Stimulated activated effector memory CD8-positive, alpha-beta T cell treated with anti-CD3 and anti-CD28 coated beads, Interleukin-12 subunit alpha, Interleukin-12 subunit beta, amount 100 ng/mL, for 72 hours (primary cell): ENCODE measurements around the gene TMEM134.

Source experiments
- ATAC-seq: fragments of 150-1000 bp; cut with Tn5 transposase; 2 replicates; pipeline ENCODE4 v1.10.0; 2021
- DNase-seq, 2 donors: peaks; one replicate each; pipeline ENCODE4 v3.0.0; 2021 to 2022; ENCODE audit warnings: low spot score in 2 of 2
- H3K27ac Mint-ChIP-seq: one replicate; pipeline ENCODE4 v1.8.0; 2022; ENCODE audit warnings: mild to moderate bottlenecking, mixed read lengths
- H3K36me3 Mint-ChIP-seq: one replicate; pipeline ENCODE4 v1.8.0; 2022; ENCODE audit warnings: mild to moderate bottlenecking, mixed read lengths
- H3K4me1 Mint-ChIP-seq: one replicate; pipeline ENCODE4 v1.8.0; 2022; ENCODE audit warnings: mixed read lengths
- H3K4me3 Mint-ChIP-seq: one replicate; pipeline ENCODE4 v1.8.0; 2022; ENCODE audit warnings: mild to moderate bottlenecking, mixed read lengths
- H3K9me3 Mint-ChIP-seq: one replicate; pipeline ENCODE4 v1.8.0; 2022; ENCODE audit warnings: mixed read lengths

The TMEM134 gene

DNA sequence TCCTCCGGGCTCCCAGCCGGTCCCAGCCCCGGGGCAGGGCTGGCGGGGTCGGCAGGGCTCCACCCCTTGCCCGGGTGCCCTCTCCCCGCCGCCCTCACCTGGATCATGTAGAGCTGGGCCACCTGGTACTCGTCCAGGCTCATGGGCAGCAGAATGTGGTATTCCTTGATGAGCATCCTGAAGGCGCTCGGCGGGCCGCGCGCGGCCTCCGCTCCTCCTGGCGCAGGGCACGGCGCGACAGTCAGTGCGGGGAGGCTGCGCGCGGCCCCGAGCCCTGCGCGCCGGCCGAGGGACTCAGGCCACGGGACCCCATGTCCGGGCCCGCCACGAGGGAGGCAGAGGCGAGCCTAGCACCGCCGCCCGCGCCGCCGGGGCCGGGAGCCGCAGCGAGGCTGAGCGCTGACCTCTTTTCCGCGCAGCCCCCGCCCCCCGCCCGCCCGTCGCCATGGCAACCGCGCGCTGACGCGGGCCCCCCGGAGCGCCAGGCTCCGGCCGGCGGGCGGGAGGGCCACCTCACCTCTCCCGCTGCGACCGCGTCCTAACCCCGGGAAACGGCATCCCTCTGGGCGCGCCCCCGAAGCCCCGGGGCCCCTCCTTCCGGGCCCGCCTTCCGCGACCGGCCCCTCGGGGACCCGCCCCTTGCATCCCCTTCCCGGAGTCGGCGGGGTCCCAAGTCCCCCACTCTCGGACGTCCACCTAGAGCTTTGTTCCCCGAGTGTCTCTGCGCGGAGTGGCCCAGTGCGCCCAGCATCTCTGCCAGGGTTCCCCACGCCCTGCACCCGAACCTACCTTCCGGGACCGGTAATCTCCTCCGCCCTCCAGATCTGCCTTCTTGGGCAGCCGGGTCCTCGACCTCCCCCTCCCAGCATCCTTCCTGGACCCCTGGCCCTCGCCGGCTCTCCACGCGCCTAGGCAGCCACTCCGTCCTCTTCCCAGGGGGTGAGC is 35.2 kb upstream of the TMEM134 start:
- ATAC-seq (no peak), DNase-seq (peak; percentile 37 to 85)
- H3K36me3 Mint-ChIP-seq = peaks cover 90% of the 10 kb centered on the region
- peak overlapping the region; percentile 96 for H3K4me3 Mint-ChIP-seq
- H3K4me1 Mint-ChIP-seq = peaks cover 55% of the 10 kb centered on the region
- H3K27ac Mint-ChIP-seq = peak overlapping the region; percentile 96
- H3K9me3 Mint-ChIP-seq = no peaks in the 10 kb centered on the region

- Mint-ChIP-seq H3K4me3 (peak overlapping the region; percentile 96), H3K9me3 (no peaks in the 10 kb centered on the region)
Observed at GRCh38 chr11:67503119-67504004, 34.3 kb upstream of the TMEM134 start.

GRCh38 chr11:67502328-67502979 is 33.4 kb upstream of the TMEM134 start:
- H3K9me3 Mint-ChIP-seq = no peaks in the 10 kb centered on the region
- H3K4me3 Mint-ChIP-seq = peak overlapping the region; percentile 96
- no peak for ATAC-seq
- peak overlapping the region; percentile 61 for H3K27ac Mint-ChIP-seq
- H3K4me1 Mint-ChIP-seq = peaks cover 48% of the 10 kb centered on the region
- peaks cover 90% of the 10 kb centered on the region for H3K36me3 Mint-ChIP-seq
- DNase-seq = no peak

More at GRCh38 chr11:67503119-67504004, 34.3 kb upstream of the TMEM134 start:
- H3K4me1 Mint-ChIP-seq = peaks cover 48% of the 10 kb centered on the region
- H3K27ac Mint-ChIP-seq = peak overlapping the region; percentile 61
- no peak for ATAC-seq
- no peak for DNase-seq
- peaks cover 90% of the 10 kb centered on the region for H3K36me3 Mint-ChIP-seq

GRCh38 chr11:67501854-67502253 is 32.8 kb upstream of the TMEM134 start:
- Mint-ChIP-seq H3K36me3 (peaks cover 90% of the 10 kb centered on the region), H3K9me3 (no peaks in the 10 kb centered on the region), H3K27ac (no peak overlapping the region), H3K4me1 (peaks cover 42% of the 10 kb centered on the region), H3K4me3 (no peak overlapping the region)
- DNase-seq = no peak
- ATAC-seq = no peak

- H3K36me3 Mint-ChIP-seq = peaks cover 90% of the 10 kb centered on the region
- peak overlapping the region; percentile 40 for H3K27ac Mint-ChIP-seq
- peaks cover 35% of the 10 kb centered on the region for H3K4me1 Mint-ChIP-seq
- no peak for ATAC-seq
- H3K4me3 Mint-ChIP-seq = no peak overlapping the region
- DNase-seq = no peak
- no peaks in the 10 kb centered on the region for H3K9me3 Mint-ChIP-seq
Observed at GRCh38 chr11:67500831-67501715, 32.0 kb upstream of the TMEM134 start.

DNA sequence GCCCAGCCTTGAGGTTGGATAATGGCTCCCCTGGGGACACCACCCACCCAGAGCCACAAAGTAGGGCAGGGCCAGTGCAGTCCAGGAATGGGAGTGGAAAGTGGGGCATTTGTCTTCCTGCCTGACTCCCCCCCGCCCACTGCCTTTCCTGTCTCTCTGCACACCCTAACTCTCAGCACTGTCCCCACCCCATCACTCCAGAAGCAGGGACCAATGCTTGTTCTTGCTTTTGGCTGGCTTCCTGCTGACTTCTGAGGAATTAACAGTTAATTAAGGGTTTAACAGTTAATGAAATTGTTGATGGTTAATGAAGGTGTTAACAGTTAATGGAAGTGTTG is 31.4 kb upstream of the TMEM134 start:
- Mint-ChIP-seq H3K36me3 (peaks cover 91% of the 10 kb centered on the region), H3K4me3 (no peak overlapping the region), H3K4me1 (peaks cover 35% of the 10 kb centered on the region), H3K27ac (peak overlapping the region; percentile 40), H3K9me3 (no peaks in the 10 kb centered on the region)
- ATAC-seq (no peak), DNase-seq (no peak)

- ATAC-seq (no peak), DNase-seq (no peak)
- Mint-ChIP-seq H3K9me3 (no peaks in the 10 kb centered on the region), H3K36me3 (peaks cover 92% of the 10 kb centered on the region), H3K27ac (no peak overlapping the region), H3K4me1 (peaks cover 34% of the 10 kb centered on the region), H3K4me3 (no peak overlapping the region)
Observed at GRCh38 chr11:67499808-67500483, 30.9 kb upstream of the TMEM134 start.

- Mint-ChIP-seq H3K36me3 (peaks cover 99% of the 10 kb centered on the region), H3K4me3 (no peak overlapping the region), H3K4me1 (peaks cover 31% of the 10 kb centered on the region), H3K9me3 (no peaks in the 10 kb centered on the region), H3K27ac (no peak overlapping the region)
- ATAC-seq = no peak
- no peak for DNase-seq
Observed at GRCh38 chr11:67498544-67498972, 29.5 kb upstream of the TMEM134 start.

- Mint-ChIP-seq H3K27ac (peak overlapping the region; percentile 61), H3K4me3 (no peak overlapping the region), H3K9me3 (no peaks in the 10 kb centered on the region), H3K36me3 (peaks cover 99% of the 10 kb centered on the region), H3K4me1 (peaks cover 23% of the 10 kb centered on the region)
- ATAC-seq = no peak
- DNase-seq = no peak
Observed at GRCh38 chr11:67497656-67498291, 28.7 kb upstream of the TMEM134 start.

GRCh38 chr11:67496113-67496512 is 27.1 kb upstream of the TMEM134 start:
- DNase-seq = no peak
- Mint-ChIP-seq H3K27ac (peak overlapping the region; percentile 74), H3K4me3 (no peak overlapping the region), H3K4me1 (peaks cover 16% of the 10 kb centered on the region), H3K9me3 (no peaks in the 10 kb centered on the region), H3K36me3 (peaks cover 99% of the 10 kb centered on the region)
- ATAC-seq = no peak

- no peak overlapping the region for H3K4me3 Mint-ChIP-seq
- peaks cover 15% of the 10 kb centered on the region for H3K4me1 Mint-ChIP-seq
- H3K36me3 Mint-ChIP-seq = peaks cover 99% of the 10 kb centered on the region
- no peak for DNase-seq
- H3K9me3 Mint-ChIP-seq = no peaks in the 10 kb centered on the region
- H3K27ac Mint-ChIP-seq = peak overlapping the region; percentile 74
- ATAC-seq = no peak
Observed at GRCh38 chr11:67495234-67496005, 26.4 kb upstream of the TMEM134 start.

GRCh38 chr11:67494371-67495233 is 25.6 kb upstream of the TMEM134 start:
- H3K4me3 Mint-ChIP-seq = no peak overlapping the region
- peaks cover 99% of the 10 kb centered on the region for H3K36me3 Mint-ChIP-seq
- H3K27ac Mint-ChIP-seq = no peak overlapping the region
- no peaks in the 10 kb centered on the region for H3K9me3 Mint-ChIP-seq
- peaks cover 23% of the 10 kb centered on the region for H3K4me1 Mint-ChIP-seq
- ATAC-seq = no peak
- DNase-seq = no peak
